ENCODE measurements around the gene SH3GL3.

DNA sequence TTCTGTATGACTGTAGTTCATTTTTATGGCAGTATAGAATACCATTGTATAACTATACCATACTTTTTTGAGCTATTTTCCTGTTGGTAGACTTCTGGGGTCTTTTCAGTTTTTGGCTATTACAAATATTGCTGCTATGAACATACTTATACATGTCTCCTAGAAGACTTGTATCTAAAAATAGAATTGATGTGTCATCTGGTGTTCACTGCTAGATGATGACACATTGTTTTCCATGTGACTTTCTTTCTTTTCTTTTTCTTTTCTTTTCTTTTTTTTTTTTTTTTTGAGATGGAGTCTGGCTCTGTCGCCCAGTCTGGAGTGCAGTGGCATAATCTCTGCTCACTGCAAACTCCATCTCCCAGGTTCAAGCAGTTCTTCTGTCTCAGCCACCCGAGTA, 69.8 kb downstream of the SH3GL3 start:
- no peak for TF ChIP-seq POLR2A (IDR thresholded peaks at IDR 0.05; ENCODE audit: low read depth, low read length)
- no peak for TF ChIP-seq POLR2AphosphoS5 (IDR thresholded peaks at IDR 0.05; ENCODE audit: low read depth, low read length)
